ENCODE results near the gene REV3L.
A peak's percentile ranks its signal among the peaks of the same experiment; 100 is the strongest.

Gene REV3L

GRCh38 chr6:111427341-111428116 is 55.5 kb downstream of the REV3L start:
- peaks cover 3% of the 10 kb centered on the region; the same call in 1 of the 2 replicates for H3K36me3 ChIP-seq (ENCODE audit: low read depth)
- no peak overlapping the region for H3K4me3 ChIP-seq (ENCODE audit: severe bottlenecking)
- DNase-seq (ENCODE audit: low spot score) (no peak), ATAC-seq (ENCODE audit: low read depth) (peak; percentile 99)
- H3K27ac ChIP-seq (ENCODE audit: poor library complexity, severe bottlenecking), result peak overlapping the region; percentile 90
- no peaks in the 10 kb centered on the region for H3K27me3 ChIP-seq (ENCODE audit: insufficient read depth, poor library complexity, severe bottlenecking)
- TF ChIP-seq, protein P1, sequence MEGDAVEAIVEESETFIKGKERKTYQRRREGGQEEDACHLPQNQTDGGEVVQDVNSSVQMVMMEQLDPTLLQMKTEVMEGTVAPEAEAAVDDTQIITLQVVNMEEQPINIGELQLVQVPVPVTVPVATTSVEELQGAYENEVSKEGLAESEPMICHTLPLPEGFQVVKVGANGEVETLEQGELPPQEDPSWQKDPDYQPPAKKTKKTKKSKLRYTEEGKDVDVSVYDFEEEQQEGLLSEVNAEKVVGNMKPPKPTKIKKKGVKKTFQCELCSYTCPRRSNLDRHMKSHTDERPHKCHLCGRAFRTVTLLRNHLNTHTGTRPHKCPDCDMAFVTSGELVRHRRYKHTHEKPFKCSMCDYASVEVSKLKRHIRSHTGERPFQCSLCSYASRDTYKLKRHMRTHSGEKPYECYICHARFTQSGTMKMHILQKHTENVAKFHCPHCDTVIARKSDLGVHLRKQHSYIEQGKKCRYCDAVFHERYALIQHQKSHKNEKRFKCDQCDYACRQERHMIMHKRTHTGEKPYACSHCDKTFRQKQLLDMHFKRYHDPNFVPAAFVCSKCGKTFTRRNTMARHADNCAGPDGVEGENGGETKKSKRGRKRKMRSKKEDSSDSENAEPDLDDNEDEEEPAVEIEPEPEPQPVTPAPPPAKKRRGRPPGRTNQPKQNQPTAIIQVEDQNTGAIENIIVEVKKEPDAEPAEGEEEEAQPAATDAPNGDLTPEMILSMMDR (IDR thresholded peaks at IDR 0.05; ENCODE audit: poor library complexity, severe bottlenecking), result no peak
- peaks cover 49% of the 10 kb centered on the region for H3K4me1 ChIP-seq (ENCODE audit: insufficient read depth, poor library complexity, severe bottlenecking)
- H3K9me3 ChIP-seq (ENCODE audit: severe bottlenecking), result peaks cover 6% of the 10 kb centered on the region

GRCh38 chr6:111423960-111424846 is 58.8 kb downstream of the REV3L start:
- no peak for ATAC-seq (ENCODE audit: low read depth)
- Histone ChIP-seq H3K27ac (ENCODE audit: poor library complexity, severe bottlenecking) (no peak overlapping the region), H3K4me3 (ENCODE audit: severe bottlenecking) (no peak overlapping the region), H3K27me3 (ENCODE audit: insufficient read depth, poor library complexity, severe bottlenecking) (no peaks in the 10 kb centered on the region), H3K36me3 (ENCODE audit: low read depth) (peaks cover 3% of the 10 kb centered on the region; the same call in 1 of the 2 replicates), H3K4me1 (ENCODE audit: insufficient read depth, poor library complexity, severe bottlenecking) (peaks cover 53% of the 10 kb centered on the region), H3K9me3 (ENCODE audit: severe bottlenecking) (peaks cover 6% of the 10 kb centered on the region)
- TF ChIP-seq, protein P1 (IDR thresholded peaks at IDR 0.05; ENCODE audit: poor library complexity, severe bottlenecking), result no peak
- DNase-seq (ENCODE audit: low spot score), result no peak

GRCh38 chr6:111423055-111423633 is 59.9 kb downstream of the REV3L start:
- ATAC-seq (ENCODE audit: low read depth) (no peak), DNase-seq (ENCODE audit: low spot score) (no peak)
- Histone ChIP-seq H3K27me3 (ENCODE audit: insufficient read depth, poor library complexity, severe bottlenecking) (no peaks in the 10 kb centered on the region), H3K4me1 (ENCODE audit: insufficient read depth, poor library complexity, severe bottlenecking) (peaks cover 56% of the 10 kb centered on the region), H3K9me3 (ENCODE audit: severe bottlenecking) (no peaks in the 10 kb centered on the region), H3K36me3 (ENCODE audit: low read depth) (peaks cover 3% of the 10 kb centered on the region; the same call in 1 of the 2 replicates), H3K27ac (ENCODE audit: poor library complexity, severe bottlenecking) (no peak overlapping the region), H3K4me3 (ENCODE audit: severe bottlenecking) (no peak overlapping the region)
- TF ChIP-seq, protein P1 (IDR thresholded peaks at IDR 0.05; ENCODE audit: poor library complexity, severe bottlenecking), result no peak

- H3K36me3 ChIP-seq (ENCODE audit: low read depth), result peaks cover 16% of the 10 kb centered on the region
- H3K27ac ChIP-seq (ENCODE audit: poor library complexity, severe bottlenecking), result no peak overlapping the region
- TF ChIP-seq, protein P1 (IDR thresholded peaks at IDR 0.05; ENCODE audit: poor library complexity, severe bottlenecking), result no peak
- no peaks in the 10 kb centered on the region for H3K27me3 ChIP-seq (ENCODE audit: insufficient read depth, poor library complexity, severe bottlenecking)
- DNase-seq (ENCODE audit: low spot score) (no peak), ATAC-seq (ENCODE audit: low read depth) (peak; percentile 41; the same call in 2 of the 3 replicates)
- no peaks in the 10 kb centered on the region for H3K9me3 ChIP-seq (ENCODE audit: severe bottlenecking)
- H3K4me1 ChIP-seq (ENCODE audit: insufficient read depth, poor library complexity, severe bottlenecking), result peaks cover 31% of the 10 kb centered on the region
- H3K4me3 ChIP-seq (ENCODE audit: severe bottlenecking), result no peak overlapping the region
These were observed 63.9 kb downstream of the REV3L start for GRCh38 chr6:111418971-111419693.

Measured in RWPE2 (cell line).